ENCODE results near the gene GSG1. TPM values are rescaled to one million over a fixed set of nuclear protein-coding genes. Genes with fewer than 3 reads are reported as not detected.

GSG1 gene
- total RNA-seq, 2 experiments from 2014 or later = not detected

DNA sequence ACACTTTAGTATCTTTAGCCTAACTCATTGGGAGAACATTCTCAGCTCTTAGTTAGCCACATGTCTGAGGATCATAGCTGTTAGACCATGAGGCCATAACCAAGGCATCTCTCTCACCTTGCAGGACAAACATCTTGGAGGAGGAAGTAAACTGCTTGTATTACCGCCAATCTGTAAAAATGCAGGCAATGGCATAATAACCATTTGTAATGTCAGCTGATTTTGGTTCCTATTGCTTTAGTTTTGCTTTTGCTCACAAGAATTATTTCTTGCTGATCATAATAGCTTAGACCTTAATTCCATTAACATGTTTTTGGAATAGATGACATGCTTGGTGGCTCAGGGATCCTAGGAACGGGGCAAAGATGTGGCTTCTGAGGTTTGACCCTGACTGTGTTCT is 16.4 kb upstream of the GSG1 start:
- H3K27me3 ChIP-seq (ENCODE audit: control insufficient read depth in 1 of 2, insufficient read depth in 2 of 2, low read length in 2 of 2) = no peaks in the 10 kb centered on the region
- H3K27ac ChIP-seq (ENCODE audit: low read depth in 1 of 2, low read length in 2 of 2) = no peak overlapping the region
- H3K36me3 ChIP-seq (ENCODE audit: insufficient read depth, low read length) = no peaks in the 10 kb centered on the region
- H3K9me3 ChIP-seq (ENCODE audit: control insufficient read depth in 1 of 2, insufficient read depth in 1 of 2, low read length in 2 of 2) = no peaks in the 10 kb centered on the region
- H3K4me3 ChIP-seq (ENCODE audit: low read length) = no peak overlapping the region
- CTCF ChIA-PET = interaction anchor here (0.7 kb wide), 1 partner anchor 15 kb away, joined by 4 read pairs; no protein-coding TSS in a partner anchor
- POLR2A ChIA-PET = no interaction called here
- Mint-ChIP-seq H3K36me3 (ENCODE audit: low read depth) (no peaks in the 10 kb centered on the region), H3K27me3 (no peaks in the 10 kb centered on the region), H3K4me3 (no peak overlapping the region), H3K27ac (no peak overlapping the region), H3K4me1 (ENCODE audit: low read depth) (no peaks in the 10 kb centered on the region), H3K9me3 (no peaks in the 10 kb centered on the region)
- ATAC-seq (ENCODE audit: poor library complexity) (no peak), DNase-seq (no peak)
- intact Hi-C loops (cut with DNase I, micrococcal nuclease) = no loop called here
- H3K4me1 ChIP-seq (ENCODE audit: insufficient read depth, low read length) = no peaks in the 10 kb centered on the region
- TF ChIP-seq, protein P1, sequence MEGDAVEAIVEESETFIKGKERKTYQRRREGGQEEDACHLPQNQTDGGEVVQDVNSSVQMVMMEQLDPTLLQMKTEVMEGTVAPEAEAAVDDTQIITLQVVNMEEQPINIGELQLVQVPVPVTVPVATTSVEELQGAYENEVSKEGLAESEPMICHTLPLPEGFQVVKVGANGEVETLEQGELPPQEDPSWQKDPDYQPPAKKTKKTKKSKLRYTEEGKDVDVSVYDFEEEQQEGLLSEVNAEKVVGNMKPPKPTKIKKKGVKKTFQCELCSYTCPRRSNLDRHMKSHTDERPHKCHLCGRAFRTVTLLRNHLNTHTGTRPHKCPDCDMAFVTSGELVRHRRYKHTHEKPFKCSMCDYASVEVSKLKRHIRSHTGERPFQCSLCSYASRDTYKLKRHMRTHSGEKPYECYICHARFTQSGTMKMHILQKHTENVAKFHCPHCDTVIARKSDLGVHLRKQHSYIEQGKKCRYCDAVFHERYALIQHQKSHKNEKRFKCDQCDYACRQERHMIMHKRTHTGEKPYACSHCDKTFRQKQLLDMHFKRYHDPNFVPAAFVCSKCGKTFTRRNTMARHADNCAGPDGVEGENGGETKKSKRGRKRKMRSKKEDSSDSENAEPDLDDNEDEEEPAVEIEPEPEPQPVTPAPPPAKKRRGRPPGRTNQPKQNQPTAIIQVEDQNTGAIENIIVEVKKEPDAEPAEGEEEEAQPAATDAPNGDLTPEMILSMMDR (IDR thresholded peaks at IDR 0.05) = no peak

DNA sequence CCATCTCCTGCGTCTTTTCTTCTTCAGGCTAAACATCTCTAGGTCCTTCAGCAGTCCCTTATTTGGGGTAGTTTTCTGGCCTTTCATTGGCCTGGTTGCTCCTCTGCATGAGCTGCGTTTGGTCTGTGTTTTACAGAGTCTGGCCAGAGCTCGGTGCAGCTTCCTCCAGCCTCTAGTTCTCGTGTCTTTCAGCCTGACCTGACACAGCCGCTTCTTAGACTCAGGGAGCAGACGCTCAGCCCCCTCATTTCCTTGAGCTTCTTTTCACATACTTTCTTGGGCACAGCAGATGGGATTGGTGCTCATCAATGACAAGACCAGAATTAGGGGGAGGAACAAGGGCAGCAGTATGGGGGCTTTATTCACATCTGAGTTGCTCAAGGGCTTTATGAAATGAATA is 13.6 kb upstream of the GSG1 start:
- ATAC-seq (ENCODE audit: poor library complexity) = no peak
- CTCF ChIA-PET = no interaction called here
- peaks cover 0 to under 1% of the 10 kb centered on the region in 2 experiments for H3K9me3 ChIP-seq (ENCODE audit: control insufficient read depth in 1 of 2, insufficient read depth in 1 of 2, low read length in 2 of 2)
- Mint-ChIP-seq H3K4me3 (no peak overlapping the region), H3K9me3 (no peaks in the 10 kb centered on the region), H3K27me3 (peaks cover 13% of the 10 kb centered on the region), H3K27ac (no peak overlapping the region), H3K36me3 (ENCODE audit: low read depth) (no peaks in the 10 kb centered on the region), H3K4me1 (ENCODE audit: low read depth) (no peaks in the 10 kb centered on the region)
- H3K27ac ChIP-seq (ENCODE audit: low read depth in 1 of 2, low read length in 2 of 2) = no peak overlapping the region
- DNase-seq = no peak
- peaks cover 0 to under 1% of the 10 kb centered on the region in 2 experiments for H3K27me3 ChIP-seq (ENCODE audit: control insufficient read depth in 1 of 2, insufficient read depth in 2 of 2, low read length in 2 of 2)
- no peaks in the 10 kb centered on the region for H3K36me3 ChIP-seq (ENCODE audit: insufficient read depth, low read length)
- no peaks in the 10 kb centered on the region for H3K4me1 ChIP-seq (ENCODE audit: insufficient read depth, low read length)
- intact Hi-C loops (cut with DNase I, micrococcal nuclease) = no loop called here
- H3K4me3 ChIP-seq (ENCODE audit: low read length) = no peak overlapping the region
- POLR2A ChIA-PET = no interaction called here
- TF ChIP-seq, protein P1 (IDR thresholded peaks at IDR 0.05) = no peak

DNA sequence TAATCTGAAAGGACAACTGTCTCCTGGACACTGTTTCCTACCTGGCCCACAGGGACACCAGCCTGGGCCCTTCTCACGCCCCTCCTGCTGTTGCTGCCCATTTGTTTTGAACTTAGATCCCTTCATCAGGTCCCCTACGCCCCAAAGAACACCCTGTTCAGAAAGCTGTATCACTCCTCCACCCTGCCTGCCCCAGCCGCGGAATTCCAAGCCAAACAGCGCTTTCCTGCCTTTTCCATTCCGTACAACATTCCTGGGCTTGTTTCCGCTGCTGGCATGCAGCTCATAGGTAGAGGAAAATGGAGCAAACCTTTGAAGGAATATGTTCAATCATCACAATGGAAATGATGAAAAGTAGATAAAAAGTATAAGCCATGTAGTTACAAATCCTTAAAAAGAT is 12.8 kb upstream of the GSG1 start:
- no peaks in the 10 kb centered on the region for H3K36me3 Mint-ChIP-seq (ENCODE audit: low read depth)
- H3K9me3 Mint-ChIP-seq = no peaks in the 10 kb centered on the region
- TF ChIP-seq, protein P1 (IDR thresholded peaks at IDR 0.05) = no peak
- ATAC-seq (ENCODE audit: poor library complexity) (no peak), DNase-seq (no peak)
- Histone ChIP-seq H3K27ac (ENCODE audit: low read depth in 1 of 2, low read length in 2 of 2) (no peak overlapping the region), H3K36me3 (ENCODE audit: insufficient read depth, low read length) (no peaks in the 10 kb centered on the region), H3K9me3 (ENCODE audit: control insufficient read depth in 1 of 2, insufficient read depth in 1 of 2, low read length in 2 of 2) (peaks cover 0 to 3% of the 10 kb centered on the region in 2 experiments), H3K27me3 (ENCODE audit: control insufficient read depth in 1 of 2, insufficient read depth in 2 of 2, low read length in 2 of 2) (peaks cover 0 to 2% of the 10 kb centered on the region in 2 experiments), H3K4me3 (ENCODE audit: low read length) (no peak overlapping the region), H3K4me1 (ENCODE audit: insufficient read depth, low read length) (no peaks in the 10 kb centered on the region)
- ChIA-PET POLR2A (no interaction called here), CTCF (no interaction called here)
- H3K4me3 Mint-ChIP-seq = no peak overlapping the region
- intact Hi-C loops (cut with DNase I, micrococcal nuclease) = no loop called here
- H3K27ac Mint-ChIP-seq = no peak overlapping the region
- H3K4me1 Mint-ChIP-seq (ENCODE audit: low read depth) = no peaks in the 10 kb centered on the region
- peaks cover 13% of the 10 kb centered on the region for H3K27me3 Mint-ChIP-seq

Measured in CD4-positive, alpha-beta T cell (primary cell).